ENCODE measurements around the gene HYAL3. TPM values are rescaled to one million over a fixed set of nuclear protein-coding genes. Genes with fewer than 3 reads are reported as not detected.
"Not testable (repeated sequence)": the region's sequence is repeated elsewhere in the genome, so short reads cannot be mapped to it uniquely, and the experiment has no call there.

HYAL3 gene
- total and polyA plus RNA-seq, 3 experiments from 2014 or later: 3.6 to 8.4 (median 7.7) TPM

DNA sequence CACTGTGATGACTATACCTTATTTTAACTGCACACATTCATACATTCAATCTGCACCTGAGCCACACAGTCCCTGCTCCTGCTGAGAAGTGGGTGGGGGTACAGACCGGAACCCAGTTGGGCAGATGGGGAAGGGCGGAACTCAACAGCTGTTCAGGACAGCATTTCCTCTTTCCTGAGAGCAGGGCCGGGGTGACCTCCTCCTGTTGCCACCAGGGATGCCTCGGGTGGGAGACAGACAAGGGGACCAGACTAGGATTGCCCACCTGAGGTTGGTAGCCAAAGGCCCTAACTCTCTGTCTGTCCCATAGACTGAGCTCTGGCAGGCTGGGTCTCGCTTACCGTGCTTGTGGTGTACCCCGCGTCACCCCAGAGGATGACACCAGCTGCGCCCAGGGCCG lies 19.4 kb upstream of the HYAL3 start:
- Histone ChIP-seq H3K9me3 (ENCODE audit: low read length) (no peaks in the 10 kb centered on the region), H3K4me1 (ENCODE audit: insufficient read depth, low read length) (peaks cover 35% of the 10 kb centered on the region), H3K36me3 (ENCODE audit: insufficient read depth, low read length) (no peaks in the 10 kb centered on the region), H3K27me3 (ENCODE audit: insufficient read depth, low read length, poor library complexity, severe bottlenecking) (no peaks in the 10 kb centered on the region), H3K4me3 (ENCODE audit: low read length) (no peak overlapping the region), H3K27ac (ENCODE audit: low read depth, low read length) (no peak overlapping the region)
- Mint-ChIP-seq H3K27ac (peak overlapping the region in 3 of 8 donors; percentile 43 to 75 (median 57)), H3K36me3 (peaks cover 0 to 3% (median 2%) of the 10 kb centered on the region in 3 donors), H3K9me3 (no peaks in the 10 kb centered on the region), H3K4me3 (peak overlapping the region in 6 of 7 donors; percentile 14 to 38 (median 31)), H3K4me1 (peaks cover 41 to 67% (median 57%) of the 10 kb centered on the region in 3 donors), H3K27me3 (peaks cover 0 to 2% of the 10 kb centered on the region in 2 donors)
- DNase-seq: no peak
- ChIA-PET POLR2A (interaction anchor here (1.3 to 5.2 kb wide), 2 partner anchors 20 to 26 kb away, joined by 4 to 31 read pairs; partner anchors contain the start of genes HYAL3, IFRD2 and NAA80), CTCF (interaction anchor here (2.0 to 3.1 kb wide), 4 partner anchors 10 to 20 kb away, joined by 4 to 16 read pairs (median 8); partner anchors contain the start of genes HYAL3, NAA80 and TUSC2)

DNA sequence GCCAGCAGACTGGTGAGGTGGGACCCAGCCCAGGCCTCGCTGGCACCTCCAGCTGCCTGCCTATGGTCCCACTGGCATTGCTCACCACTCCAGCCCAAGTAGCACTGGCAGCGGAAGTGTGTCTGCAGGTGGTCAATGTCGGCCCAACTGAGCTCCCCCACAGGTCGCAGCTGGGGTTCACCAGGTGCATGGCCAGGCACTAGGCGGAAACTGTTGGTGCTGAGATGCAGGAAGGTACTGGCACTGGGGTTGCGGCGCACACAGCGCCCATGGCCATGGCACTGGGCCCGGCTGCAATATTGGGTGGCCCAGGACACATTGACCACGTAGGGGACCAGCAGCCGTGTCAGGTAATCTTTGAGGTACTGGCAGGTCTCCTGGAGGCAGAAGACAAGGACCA lies 19.0 kb upstream of the HYAL3 start:
- peaks cover 35% of the 10 kb centered on the region for H3K4me1 ChIP-seq (ENCODE audit: insufficient read depth, low read length)
- no peak overlapping the region for H3K27ac ChIP-seq (ENCODE audit: low read depth, low read length)
- H3K36me3 ChIP-seq (ENCODE audit: insufficient read depth, low read length): no peaks in the 10 kb centered on the region
- Mint-ChIP-seq H3K4me1 (peaks cover 41 to 66% (median 58%) of the 10 kb centered on the region in 3 donors), H3K27me3 (peaks cover 0 to 2% of the 10 kb centered on the region in 2 donors), H3K9me3 (no peaks in the 10 kb centered on the region), H3K36me3 (peaks cover 0 to 3% (median 2%) of the 10 kb centered on the region in 3 donors), H3K4me3 (peak overlapping the region in 2 of 7 donors; percentile 25 to 37), H3K27ac (peak overlapping the region in 2 of 8 donors; percentile 24 to 43)
- POLR2A ChIA-PET: interaction anchor here (0.6 to 5.2 kb wide), 3 partner anchors 9 to 26 kb away, joined by 4 to 31 read pairs (median 4); partner anchors contain the start of genes HYAL3, IFRD2 and NAA80
- H3K9me3 ChIP-seq (ENCODE audit: low read length): no peaks in the 10 kb centered on the region
- no peak for DNase-seq
- H3K27me3 ChIP-seq (ENCODE audit: insufficient read depth, low read length, poor library complexity, severe bottlenecking): no peaks in the 10 kb centered on the region
- H3K4me3 ChIP-seq (ENCODE audit: low read length): no peak overlapping the region
- CTCF ChIA-PET: interaction anchor here (1.0 to 3.1 kb wide), 6 partner anchors 12 to 72 kb away, joined by 3 to 16 read pairs (median 5); partner anchors contain the start of genes HYAL3 and NAA80

DNA sequence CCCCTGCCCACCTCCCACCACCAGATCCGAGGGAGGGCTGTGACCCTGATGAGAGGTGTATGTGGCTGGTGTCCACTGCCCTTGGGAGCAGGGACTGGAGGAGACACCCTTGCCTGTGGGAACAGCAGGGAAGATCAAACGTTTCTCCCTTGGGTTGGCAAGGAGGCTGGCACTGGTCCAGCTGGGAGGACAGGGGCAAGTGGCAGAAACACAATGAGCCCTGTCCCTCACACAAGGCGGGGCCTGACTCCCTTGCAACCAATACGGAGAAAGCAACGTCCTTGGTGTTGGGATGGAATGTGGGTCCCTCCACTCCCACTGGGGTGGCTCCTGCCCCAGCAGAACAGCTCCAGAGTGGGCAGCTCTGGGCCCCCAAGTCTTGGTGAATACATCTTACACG lies 18.1 kb upstream of the HYAL3 start:
- H3K4me3 ChIP-seq (ENCODE audit: low read length): no peak overlapping the region
- H3K27ac ChIP-seq (ENCODE audit: low read depth, low read length): peak overlapping the region; percentile 43
- peaks cover 35% of the 10 kb centered on the region for H3K4me1 ChIP-seq (ENCODE audit: insufficient read depth, low read length)
- CTCF ChIA-PET: interaction anchor here (1.0 to 3.1 kb wide), 7 partner anchors 13 to 71 kb away, joined by 3 to 16 read pairs (median 4); partner anchors contain the start of genes HYAL3 and NAA80
- no peaks in the 10 kb centered on the region for H3K9me3 Mint-ChIP-seq
- POLR2A ChIA-PET: interaction anchor here (0.6 to 5.2 kb wide), 6 partner anchors 11 to 25 kb away, joined by 3 to 31 read pairs (median 10); partner anchors contain the start of genes HYAL3, IFRD2 and NAA80
- H3K27me3 ChIP-seq (ENCODE audit: insufficient read depth, low read length, poor library complexity, severe bottlenecking): no peaks in the 10 kb centered on the region
- H3K4me3 Mint-ChIP-seq: peak overlapping the region; percentile 4 to 92 (median 84)
- no peaks in the 10 kb centered on the region for H3K36me3 ChIP-seq (ENCODE audit: insufficient read depth, low read length)
- peak overlapping the region; percentile 67 to 98 (median 94) for H3K27ac Mint-ChIP-seq
- H3K36me3 Mint-ChIP-seq: peaks cover 0 to 3% (median 2%) of the 10 kb centered on the region in 3 donors
- peaks cover 41 to 64% (median 58%) of the 10 kb centered on the region in 3 donors for H3K4me1 Mint-ChIP-seq
- DNase-seq: no peak
- no peaks in the 10 kb centered on the region for H3K9me3 ChIP-seq (ENCODE audit: low read length)
- H3K27me3 Mint-ChIP-seq: peaks cover 0 to 2% of the 10 kb centered on the region in 2 donors

DNA sequence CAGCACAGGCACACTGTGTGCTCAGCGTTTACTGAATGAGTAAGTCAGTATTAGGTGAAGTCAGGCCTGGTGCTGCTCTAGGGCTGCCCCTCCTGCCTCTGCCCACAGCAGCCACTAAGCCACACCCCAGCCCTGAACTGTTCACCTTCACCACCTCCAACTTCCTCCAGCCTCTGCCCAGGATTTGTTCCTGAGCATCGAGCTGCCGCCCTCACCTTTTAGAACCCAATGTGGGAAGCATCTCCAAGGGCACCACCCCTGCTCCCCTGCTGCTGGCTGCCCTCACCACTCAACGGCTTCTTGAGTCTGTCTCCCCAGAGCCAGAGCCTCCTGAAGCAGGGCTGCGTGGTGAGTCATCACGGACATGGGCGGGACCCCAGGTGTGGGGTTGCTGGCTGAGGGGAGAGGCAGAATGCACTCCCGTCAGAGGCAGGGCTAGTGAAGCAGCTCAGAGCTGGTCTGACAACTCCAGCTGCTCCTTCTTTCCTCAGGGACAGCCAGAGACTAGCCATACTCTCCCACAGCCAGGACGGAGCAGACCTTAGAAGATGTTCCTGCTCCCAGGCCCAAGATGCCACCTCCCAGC lies 17.5 kb upstream of the HYAL3 start:
- Mint-ChIP-seq H3K36me3 (peaks cover 0 to 3% (median 2%) of the 10 kb centered on the region in 3 donors), H3K27me3 (peaks cover 0 to 2% of the 10 kb centered on the region in 2 donors), H3K27ac (peak overlapping the region; percentile 67 to 98 (median 94)), H3K4me3 (peak overlapping the region; percentile 4 to 92 (median 84)), H3K9me3 (no peaks in the 10 kb centered on the region), H3K4me1 (peaks cover 41 to 64% (median 58%) of the 10 kb centered on the region in 3 donors)
- ChIA-PET CTCF (interaction anchor here (0.6 to 3.1 kb wide), 7 partner anchors 11 to 70 kb away, joined by 3 to 16 read pairs (median 4); partner anchors contain the start of genes HYAL3 and NAA80), POLR2A (interaction anchor here (0.6 to 5.2 kb wide), 6 partner anchors 12 to 24 kb away, joined by 3 to 31 read pairs (median 10); partner anchors contain the start of genes HYAL3, IFRD2 and NAA80)
- Histone ChIP-seq H3K9me3 (ENCODE audit: low read length) (no peaks in the 10 kb centered on the region), H3K36me3 (ENCODE audit: insufficient read depth, low read length) (no peaks in the 10 kb centered on the region), H3K27me3 (ENCODE audit: insufficient read depth, low read length, poor library complexity, severe bottlenecking) (no peaks in the 10 kb centered on the region), H3K4me1 (ENCODE audit: insufficient read depth, low read length) (peaks cover 31% of the 10 kb centered on the region), H3K4me3 (ENCODE audit: low read length) (no peak overlapping the region), H3K27ac (ENCODE audit: low read depth, low read length) (peak overlapping the region; percentile 43)
- DNase-seq: peak in 4 of 5 donors; percentile 64 to 90 (median 74)

DNA sequence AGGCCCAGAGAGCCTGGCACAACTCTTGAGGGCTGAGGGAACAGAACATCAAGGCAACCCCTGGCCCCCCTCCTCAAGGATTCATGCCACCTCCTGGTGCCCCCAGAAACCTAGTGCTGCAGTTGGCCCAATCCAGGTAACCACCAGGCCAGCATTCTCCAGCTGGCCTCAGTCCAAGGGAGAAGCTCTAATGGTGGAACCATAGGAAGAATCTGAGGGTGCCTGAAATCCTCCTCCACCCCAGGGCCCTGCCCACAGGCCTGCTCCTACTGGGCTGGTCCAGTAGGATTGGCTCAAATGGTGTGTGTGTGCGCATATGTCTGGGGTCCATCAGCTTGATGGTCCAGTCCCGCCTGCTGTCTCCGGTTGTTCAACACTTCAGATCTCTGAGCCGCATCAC lies 15.6 kb upstream of the HYAL3 start:
- Mint-ChIP-seq H3K36me3 (peaks cover 0 to 2% (median 2%) of the 10 kb centered on the region in 3 donors), H3K27ac (peak overlapping the region in 6 of 8 donors; percentile 56 to 87 (median 82)), H3K27me3 (peaks cover 0 to 2% of the 10 kb centered on the region in 2 donors)

DNA sequence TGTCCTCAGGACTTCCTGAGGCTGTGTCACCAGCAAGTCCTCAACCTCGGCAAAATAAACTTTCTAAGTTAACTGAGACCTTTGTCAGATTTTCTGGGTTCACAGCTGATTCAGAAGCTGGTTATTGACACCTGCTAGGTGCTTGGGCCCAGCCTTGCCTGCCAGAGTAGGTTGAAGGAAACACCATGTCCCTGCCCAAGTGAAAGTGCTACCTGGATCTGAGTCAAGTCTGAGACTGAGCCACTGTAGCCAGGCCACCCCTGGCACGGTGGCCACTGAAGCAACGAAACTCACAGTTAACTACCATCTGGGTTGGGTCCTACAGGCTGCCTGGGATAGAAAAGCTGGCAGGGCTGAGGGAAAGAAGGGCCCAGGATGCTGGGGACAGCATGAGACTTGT lies 15.1 kb upstream of the HYAL3 start:
- H3K27ac Mint-ChIP-seq: peak overlapping the region in 3 of 8 donors; percentile 12 to 52 (median 23)
- Histone ChIP-seq H3K27ac (ENCODE audit: low read depth, low read length) (no peak overlapping the region), H3K36me3 (ENCODE audit: insufficient read depth, low read length) (no peaks in the 10 kb centered on the region), H3K4me1 (ENCODE audit: insufficient read depth, low read length) (peaks cover 16% of the 10 kb centered on the region), H3K4me3 (ENCODE audit: low read length) (no peak overlapping the region), H3K27me3 (ENCODE audit: insufficient read depth, low read length, poor library complexity, severe bottlenecking) (no peaks in the 10 kb centered on the region), H3K9me3 (ENCODE audit: low read length) (no peaks in the 10 kb centered on the region)
- peaks cover 0 to 2% of the 10 kb centered on the region in 2 donors for H3K27me3 Mint-ChIP-seq
- H3K9me3 Mint-ChIP-seq: no peaks in the 10 kb centered on the region
- peaks cover 0 to 3% (median 2%) of the 10 kb centered on the region in 3 donors for H3K36me3 Mint-ChIP-seq
- ChIA-PET CTCF (interaction anchor here (1.5 to 3.0 kb wide), 2 partner anchors 10 to 15 kb away, joined by 6 to 13 read pairs; partner anchors contain the start of genes HYAL3 and NAA80), POLR2A (no interaction called here)
- peaks cover 28 to 49% (median 44%) of the 10 kb centered on the region in 3 donors for H3K4me1 Mint-ChIP-seq
- no peak for DNase-seq
- peak overlapping the region in 1 of 7 donors; percentile 50 for H3K4me3 Mint-ChIP-seq

More for the DNA sequence above, 15.6 kb upstream of the HYAL3 start:
- no peaks in the 10 kb centered on the region for H3K36me3 ChIP-seq (ENCODE audit: insufficient read depth, low read length)
- no peak overlapping the region for H3K4me3 Mint-ChIP-seq
- no peak for DNase-seq
- POLR2A ChIA-PET: interaction anchor here (5.2 kb wide), 1 partner anchor 16 kb away, joined by 31 read pairs; the partner anchor contains the start of genes HYAL3 and NAA80
- no peak overlapping the region for H3K4me3 ChIP-seq (ENCODE audit: low read length)
- no peaks in the 10 kb centered on the region for H3K9me3 Mint-ChIP-seq
- no peak overlapping the region for H3K27ac ChIP-seq (ENCODE audit: low read depth, low read length)
- H3K9me3 ChIP-seq (ENCODE audit: low read length): no peaks in the 10 kb centered on the region
- H3K4me1 ChIP-seq (ENCODE audit: insufficient read depth, low read length): peaks cover 20% of the 10 kb centered on the region
- peaks cover 32 to 54% (median 48%) of the 10 kb centered on the region in 3 donors for H3K4me1 Mint-ChIP-seq
- no peaks in the 10 kb centered on the region for H3K27me3 ChIP-seq (ENCODE audit: insufficient read depth, low read length, poor library complexity, severe bottlenecking)
- CTCF ChIA-PET: interaction anchor here (1.2 to 3.0 kb wide), 3 partner anchors 10 to 16 kb away, joined by 3 to 13 read pairs (median 6); partner anchors contain the start of genes HYAL3 and NAA80

DNA sequence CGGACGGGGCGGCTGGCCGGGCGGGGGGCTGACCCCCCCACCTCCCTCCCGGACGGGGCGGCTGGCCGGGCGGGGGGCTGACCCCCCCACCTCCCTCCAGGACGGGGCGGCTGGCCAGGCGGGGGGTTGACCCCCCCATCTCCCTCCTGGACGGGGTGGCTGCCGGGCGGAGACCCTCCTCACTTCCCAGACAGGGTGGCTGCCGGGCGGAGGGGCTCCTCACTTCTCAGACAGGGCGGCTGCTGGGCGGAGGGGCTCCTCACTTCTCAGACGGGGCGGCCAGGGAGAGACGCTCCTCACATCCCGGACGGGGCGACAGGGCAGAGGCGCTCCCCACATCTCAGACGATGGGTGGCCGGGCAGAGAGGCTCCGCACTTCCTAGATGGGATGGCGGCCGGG lies 12.8 kb upstream of the HYAL3 start:
- H3K27me3 ChIP-seq (ENCODE audit: insufficient read depth, low read length, poor library complexity, severe bottlenecking); DNase-seq; H3K4me3 ChIP-seq (ENCODE audit: low read length); H3K36me3 ChIP-seq (ENCODE audit: insufficient read depth, low read length); H3K9me3 Mint-ChIP-seq; H3K27me3 Mint-ChIP-seq; H3K36me3 Mint-ChIP-seq; CTCF ChIA-PET; H3K4me3 Mint-ChIP-seq; H3K27ac Mint-ChIP-seq; H3K9me3 ChIP-seq (ENCODE audit: low read length); H3K27ac ChIP-seq (ENCODE audit: low read depth, low read length); POLR2A ChIA-PET: not testable (repeated sequence)
- H3K4me1 ChIP-seq (ENCODE audit: insufficient read depth, low read length): peaks cover 11% of the 10 kb centered on the region
- H3K4me1 Mint-ChIP-seq: peaks cover 17 to 28% (median 24%) of the 10 kb centered on the region in 3 donors

Measured in CD8-positive, alpha-beta memory T cell (primary cell).